ENCODE data around the gene LRMDA.

The LRMDA gene

GRCh38 chr10:76305930-76306615, 874.6 kb downstream of the LRMDA start:
- no peak for DNase-seq (ENCODE audit: low read depth)

- no peak for DNase-seq (ENCODE audit: low read depth)
These were observed 875.4 kb downstream of the LRMDA start for GRCh38 chr10:76306856-76307255.

GRCh38 chr10:76309070-76309469, 877.6 kb downstream of the LRMDA start:
- DNase-seq (ENCODE audit: low read depth), result no peak

- DNase-seq (ENCODE audit: low read depth), result no peak
These were observed 878.5 kb downstream of the LRMDA start for GRCh38 chr10:76309741-76310587.

- no peak for DNase-seq (ENCODE audit: low read depth)
These were observed 879.2 kb downstream of the LRMDA start for GRCh38 chr10:76310588-76311080.

GRCh38 chr10:76311752-76312636, 880.6 kb downstream of the LRMDA start:
- DNase-seq (ENCODE audit: low read depth), result no peak

GRCh38 chr10:76315240-76315639, 883.8 kb downstream of the LRMDA start:
- DNase-seq (ENCODE audit: low read depth), result no peak

GRCh38 chr10:76316234-76316633, 884.8 kb downstream of the LRMDA start:
- no peak for DNase-seq (ENCODE audit: low read depth)

- DNase-seq (ENCODE audit: low read depth), result no peak
These were observed 885.7 kb downstream of the LRMDA start for GRCh38 chr10:76317078-76317477.

GRCh38 chr10:76318211-76318610, 886.8 kb downstream of the LRMDA start:
- no peak for DNase-seq (ENCODE audit: low read depth)

GRCh38 chr10:76319661-76320060, 888.2 kb downstream of the LRMDA start:
- DNase-seq (ENCODE audit: low read depth), result no peak

- no peak for DNase-seq (ENCODE audit: low read depth)
These were observed 892.9 kb downstream of the LRMDA start for GRCh38 chr10:76324283-76324682.

GRCh38 chr10:76327441-76327840, 896.0 kb downstream of the LRMDA start:
- DNase-seq (ENCODE audit: low read depth), result no peak

GRCh38 chr10:76328348-76328747, 896.9 kb downstream of the LRMDA start:
- no peak for DNase-seq (ENCODE audit: low read depth)

GRCh38 chr10:76329891-76330575, 898.6 kb downstream of the LRMDA start:
- DNase-seq (ENCODE audit: low read depth), result no peak

- no peak for DNase-seq (ENCODE audit: low read depth)
These were observed 900.3 kb downstream of the LRMDA start for GRCh38 chr10:76331742-76332141.

- DNase-seq (ENCODE audit: low read depth), result no peak
These were observed 901.9 kb downstream of the LRMDA start for GRCh38 chr10:76333326-76333725.

- DNase-seq (ENCODE audit: low read depth), result no peak
These were observed 902.4 kb downstream of the LRMDA start for GRCh38 chr10:76333796-76334195.

- no peak for DNase-seq (ENCODE audit: low read depth)
These were observed 902.8 kb downstream of the LRMDA start for GRCh38 chr10:76334255-76334654.

GRCh38 chr10:76336213-76336963, 905.0 kb downstream of the LRMDA start:
- DNase-seq (ENCODE audit: low read depth), result no peak

GRCh38 chr10:76337641-76338040, 906.2 kb downstream of the LRMDA start:
- no peak for DNase-seq (ENCODE audit: low read depth)

Data from stimulated activated CD4-positive, alpha-beta T cell treated with anti-CD3 and anti-CD28 coated beads, Interleukin-2, amount 100 ng/mL, for 4 hours (primary cell).